GM21717 (cell line): ENCODE results near the gene CKLF.
"Not testable (repeated sequence)": the region's sequence is repeated elsewhere in the genome, so short reads cannot be mapped to it uniquely, and the experiment has no call there.

Experiments used
- ATAC-seq: cut with Tn5 transposase; IDR thresholded peaks from one replicate; pipeline ENCODE4 v1.9.1; 2021; ENCODE audit warnings: mild to moderate bottlenecking, moderate library complexity; ENCODE audit not compliant: unreplicated experiment

CKLF gene

DNA sequence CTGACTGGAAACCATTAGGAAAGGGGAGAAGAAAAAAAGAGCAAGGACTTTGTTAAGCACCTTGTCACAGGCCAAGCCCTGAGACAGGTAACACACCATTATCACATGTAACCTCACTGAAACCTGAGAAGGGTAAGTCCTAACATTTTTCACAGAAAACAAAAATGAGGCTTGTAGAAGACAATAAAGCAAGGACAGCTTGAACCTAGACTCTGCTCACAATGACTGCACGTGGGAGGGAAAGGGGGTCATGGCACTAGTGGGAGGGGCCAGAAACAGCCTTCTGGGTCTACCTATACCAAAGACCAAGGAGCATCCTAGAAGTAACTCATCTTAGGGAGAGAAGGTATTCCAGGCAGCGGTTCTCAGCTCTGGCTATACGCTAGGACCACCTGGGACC, 10.0 kb upstream of the CKLF start:
- ATAC-seq: no peak

DNA sequence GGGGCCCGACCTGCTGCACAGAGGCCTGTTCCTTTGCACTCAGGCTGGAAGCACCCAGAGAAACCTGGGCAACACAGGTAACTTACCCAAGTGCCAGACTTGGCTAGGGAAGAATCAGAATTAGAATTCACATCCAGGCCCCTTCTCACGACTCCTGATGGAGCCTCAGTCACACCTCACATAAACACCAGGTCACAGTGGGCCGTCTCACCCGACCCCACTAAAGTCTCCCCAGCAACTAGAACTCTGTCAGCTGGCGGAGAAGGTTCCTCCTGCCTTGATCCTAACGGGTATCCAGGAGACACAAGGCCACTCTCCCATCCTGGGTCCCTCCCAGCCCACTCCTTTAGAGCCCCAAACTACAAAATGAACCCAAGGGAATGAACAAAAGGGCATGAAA, 8.8 kb upstream of the CKLF start:
- ATAC-seq: no peak

DNA sequence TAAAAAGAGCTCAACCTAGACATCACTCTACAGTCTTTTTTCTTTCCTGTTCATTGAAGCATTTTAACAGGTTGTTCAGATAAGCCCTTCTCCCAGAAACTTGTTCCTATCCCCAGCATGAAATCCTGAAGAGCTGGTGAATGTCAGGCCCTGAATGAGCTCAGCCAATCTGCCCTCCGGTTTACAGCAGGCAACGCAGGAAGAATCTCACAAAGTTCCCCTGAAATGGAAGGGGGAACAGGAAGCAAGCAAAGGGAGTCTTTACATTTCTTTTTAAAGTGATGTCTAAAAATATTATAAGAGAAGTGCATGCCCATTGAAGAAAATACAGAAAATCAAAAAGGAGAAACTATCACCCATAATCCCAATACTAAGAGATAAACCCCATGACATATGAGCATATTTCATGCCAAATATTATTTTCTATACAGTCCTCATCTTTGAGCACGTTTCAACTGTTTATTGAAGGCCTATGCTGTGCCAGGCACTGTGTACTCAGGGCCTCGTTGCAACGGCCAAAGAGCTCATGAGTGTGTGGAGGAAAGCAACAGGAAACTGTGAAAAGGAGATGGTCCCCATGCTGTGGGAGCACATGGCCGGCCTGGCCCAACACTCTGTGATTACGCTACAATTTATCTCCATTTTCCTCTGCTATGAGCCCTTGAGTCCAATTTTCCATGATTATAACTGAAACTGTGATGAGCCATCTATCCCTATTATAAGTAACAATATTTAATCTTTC, 8.2 kb upstream of the CKLF start:
- ATAC-seq: no peak

DNA sequence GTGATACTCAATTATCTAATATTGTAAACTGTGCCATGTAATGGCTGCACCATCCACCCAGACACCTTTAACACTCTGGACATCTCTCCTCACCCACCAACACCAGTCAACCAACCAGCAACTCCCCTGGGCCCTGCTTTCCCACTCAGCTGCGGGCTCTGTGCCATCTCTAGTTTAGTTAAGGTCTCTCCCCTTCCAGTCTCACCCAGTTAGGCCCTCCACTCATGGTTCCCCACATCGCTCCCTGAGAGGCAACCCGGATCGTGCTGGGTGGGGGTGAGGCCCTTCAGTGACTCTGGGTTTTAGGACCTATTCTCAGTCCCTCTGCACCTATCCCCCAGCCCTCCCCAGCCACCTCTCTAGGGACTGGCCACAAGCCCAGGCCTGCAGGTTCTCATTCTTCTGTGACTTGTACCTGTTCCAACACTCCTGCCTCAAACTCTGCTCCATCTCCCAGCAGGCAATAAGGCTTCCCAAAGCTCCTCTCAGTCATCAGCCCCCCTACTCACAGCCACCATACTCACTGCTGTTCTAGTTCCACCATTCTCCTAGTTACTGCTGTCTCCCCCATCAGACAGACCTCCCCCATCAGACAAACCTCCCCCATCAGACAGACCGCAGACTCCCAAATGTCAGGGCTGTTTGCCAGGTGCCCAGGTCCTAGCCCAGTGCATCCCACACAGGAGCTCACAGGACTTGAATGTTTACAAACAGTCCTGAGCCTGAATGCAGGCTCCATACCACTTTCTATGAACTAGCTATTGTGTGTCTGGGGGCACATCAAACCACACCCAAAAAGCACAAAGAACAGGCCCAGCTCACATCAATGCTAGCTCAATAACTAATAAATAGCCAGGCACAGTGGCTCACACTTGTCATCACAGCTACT, 5.0 kb upstream of the CKLF start:
- no peak for ATAC-seq

DNA sequence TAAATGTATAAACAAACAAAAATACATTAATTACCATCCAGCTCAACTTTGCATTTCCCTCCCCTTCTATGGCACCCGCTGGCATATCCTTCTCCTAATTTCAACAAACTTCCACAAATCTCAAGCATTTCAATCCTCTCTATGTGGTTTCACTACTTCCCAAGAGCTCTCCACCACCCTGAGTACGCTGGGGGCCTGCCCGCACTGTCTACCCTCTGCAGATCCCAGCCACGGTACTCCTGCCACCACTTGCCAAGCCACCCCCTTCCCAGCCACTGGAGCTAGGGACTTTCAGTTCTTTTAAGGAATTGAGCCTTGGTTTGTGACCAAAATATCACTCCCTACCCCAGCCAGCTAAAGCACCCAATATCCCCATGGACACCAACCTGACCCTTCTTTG, 4.3 kb upstream of the CKLF start:
- no peak for ATAC-seq

DNA sequence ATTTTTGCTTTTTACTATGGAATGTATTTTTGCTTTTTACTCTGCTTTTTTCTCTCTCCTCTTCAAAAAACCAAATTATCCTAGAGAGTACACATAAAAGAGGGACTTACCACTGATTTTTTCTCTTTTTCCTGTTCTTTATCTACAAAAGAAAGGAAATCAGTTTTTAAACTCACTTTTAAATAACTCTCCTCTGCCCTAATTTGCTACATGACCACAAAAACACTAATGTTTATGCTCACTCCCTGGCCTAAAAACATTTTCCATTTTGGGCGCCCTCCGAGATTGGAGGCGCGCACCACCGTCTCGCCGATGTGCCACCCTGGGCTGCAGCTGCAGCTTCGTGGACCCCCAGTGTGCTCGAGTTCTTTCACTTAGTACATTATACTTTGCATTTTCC, 3.5 kb upstream of the CKLF start:
- ATAC-seq: no peak

DNA sequence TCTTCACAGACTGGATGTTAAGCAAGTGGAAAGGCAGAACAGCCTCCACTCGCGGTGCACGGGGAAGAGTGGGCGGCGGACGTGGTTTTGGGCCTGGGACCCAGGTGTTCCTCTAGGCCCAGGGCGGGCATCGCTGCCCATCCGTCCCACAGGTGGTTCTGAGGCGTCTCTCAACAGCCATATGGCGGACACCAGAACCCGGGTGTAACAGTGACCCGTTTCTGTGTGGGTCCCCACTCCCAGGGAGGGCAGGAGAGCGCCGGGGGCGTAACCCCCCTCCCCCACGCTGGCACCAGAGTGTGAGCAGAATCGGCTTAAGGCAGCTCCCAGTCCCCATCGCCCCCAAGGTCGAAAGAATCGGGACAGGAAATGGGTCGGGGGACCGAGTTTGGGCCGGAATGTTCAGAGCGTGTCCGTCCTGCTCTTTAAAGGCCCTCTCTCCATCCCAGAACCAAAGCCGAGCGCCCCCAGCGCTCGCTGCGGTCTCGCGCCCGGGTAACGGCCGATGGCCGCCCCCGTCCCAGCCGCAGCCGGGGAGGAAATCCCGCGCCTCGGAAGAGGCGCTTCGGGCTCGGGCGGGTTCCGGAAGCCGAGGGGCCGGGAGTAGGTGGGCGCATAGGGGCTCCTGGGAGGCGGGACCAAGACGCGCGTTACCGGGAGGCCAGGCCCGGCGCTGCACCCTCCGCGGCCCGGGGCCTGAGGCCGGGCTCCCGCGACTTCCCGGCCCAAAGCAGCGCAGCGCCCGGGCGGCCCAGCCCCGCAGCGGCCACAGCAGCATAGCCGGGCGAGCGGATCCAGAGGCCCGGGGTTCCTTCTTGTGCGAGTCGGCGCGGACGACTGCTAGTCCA, 2.9 kb upstream of the CKLF start, which contains the start of gene TK2:
TK2 (minus strand) TSS at position 839 of the 848 bp plus-strand sequence; CDS start at position 778, 61 bp downstream.
- ATAC-seq: no peak

DNA sequence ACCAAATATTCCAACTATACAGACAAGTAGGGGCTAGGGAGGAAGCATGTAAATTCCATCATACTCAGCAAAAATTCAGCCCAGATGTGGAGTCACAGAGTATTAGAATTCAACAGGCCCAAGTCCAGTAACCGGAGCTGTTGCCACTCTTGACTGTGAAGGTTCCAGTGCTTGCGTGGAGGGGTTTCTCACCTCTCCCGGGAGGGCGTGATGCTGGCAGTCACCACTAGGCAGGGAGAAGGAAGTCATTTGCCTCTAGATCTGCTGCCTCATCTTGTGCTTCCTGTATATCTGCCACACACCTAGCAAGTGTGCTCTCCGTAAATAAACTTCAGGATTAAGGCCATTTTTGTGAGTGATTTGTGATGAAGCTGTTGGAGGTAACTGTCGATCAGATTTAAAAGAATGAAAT, 1.0 kb upstream of the CKLF start:
- no peak for ATAC-seq

DNA sequence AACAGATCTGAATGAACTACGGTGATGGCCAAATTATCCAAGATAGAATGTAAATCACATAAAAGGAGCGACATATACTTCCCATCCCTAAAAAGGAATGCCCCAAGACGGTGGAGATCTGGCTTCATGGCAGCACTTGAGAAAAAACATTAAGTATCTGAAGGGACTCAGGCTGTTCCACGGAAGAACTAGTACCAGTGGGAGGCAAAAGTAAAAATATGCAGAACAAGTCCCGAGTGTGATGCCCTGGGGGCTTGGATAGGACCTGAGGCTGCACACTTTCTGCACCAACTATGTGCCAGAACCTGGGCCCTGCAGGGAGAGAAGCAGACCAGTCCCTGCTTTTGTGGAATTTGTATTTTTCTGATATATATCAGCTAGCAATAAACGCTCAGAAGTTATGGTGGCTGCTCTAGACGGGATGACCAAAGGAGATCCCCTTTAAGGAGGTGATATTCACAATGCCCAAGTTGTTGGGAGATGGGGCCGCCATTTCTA, 539 bp upstream of the CKLF start:
- ATAC-seq: peak; percentile 13

DNA sequence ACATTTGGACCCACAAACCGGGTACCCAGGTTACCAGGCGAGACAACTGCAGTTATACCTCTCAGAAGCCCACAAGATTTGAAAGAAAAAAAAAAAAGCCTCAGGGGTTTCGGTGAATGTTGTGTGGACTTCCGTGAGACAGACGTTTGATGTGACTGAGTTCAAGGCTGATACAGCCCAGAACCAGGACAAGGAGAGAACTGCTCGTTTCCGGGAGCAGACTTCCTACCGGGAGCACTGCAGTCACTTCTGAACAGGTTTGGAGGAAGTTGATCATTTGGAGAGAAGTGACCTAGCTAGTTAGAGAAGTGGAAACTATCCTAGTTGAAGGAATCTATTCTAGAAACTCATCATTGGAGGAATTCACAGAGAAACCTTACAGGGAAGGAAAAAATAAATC, 847 bp downstream of the CKLF start:
- ATAC-seq: no peak

DNA sequence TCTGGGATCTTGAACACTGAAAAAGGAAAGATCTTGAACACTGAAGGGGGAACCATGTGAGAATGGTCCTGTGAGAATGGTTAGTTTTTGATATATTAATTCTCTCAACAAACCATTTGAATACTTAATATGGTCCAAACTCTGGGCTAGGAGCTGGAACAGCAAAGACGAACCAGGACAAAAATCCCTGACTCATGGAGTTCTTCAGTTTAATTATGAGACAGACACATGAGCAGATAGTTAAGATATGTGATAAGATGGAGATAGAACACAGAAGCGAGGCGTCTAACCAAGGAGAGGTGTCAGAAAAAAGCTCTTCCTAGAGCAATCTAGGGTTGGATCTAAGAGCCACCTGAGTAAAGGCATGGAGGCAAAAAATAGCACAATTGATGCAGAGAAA, 1.6 kb downstream of the CKLF start:
- no peak for ATAC-seq

DNA sequence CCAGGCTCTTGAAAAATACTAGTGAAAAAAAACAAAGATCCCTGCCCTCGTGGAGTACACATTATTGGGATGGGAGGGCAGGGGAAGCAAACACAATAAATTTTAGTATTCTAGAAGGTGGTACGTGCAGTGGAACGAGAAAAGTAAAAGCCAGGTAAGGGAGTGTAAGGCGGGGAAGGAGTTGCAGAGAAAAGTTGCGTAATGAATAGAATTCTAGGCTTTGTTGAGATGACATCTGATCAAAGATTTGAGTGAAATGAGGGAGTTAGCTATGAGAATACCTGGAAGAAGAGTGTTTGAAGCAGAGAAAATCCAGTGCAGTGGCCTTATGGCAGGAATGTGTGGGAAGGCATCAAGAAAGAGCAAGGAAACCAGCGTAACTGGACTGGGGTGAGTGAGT, 2.1 kb downstream of the CKLF start:
- no peak for ATAC-seq

DNA sequence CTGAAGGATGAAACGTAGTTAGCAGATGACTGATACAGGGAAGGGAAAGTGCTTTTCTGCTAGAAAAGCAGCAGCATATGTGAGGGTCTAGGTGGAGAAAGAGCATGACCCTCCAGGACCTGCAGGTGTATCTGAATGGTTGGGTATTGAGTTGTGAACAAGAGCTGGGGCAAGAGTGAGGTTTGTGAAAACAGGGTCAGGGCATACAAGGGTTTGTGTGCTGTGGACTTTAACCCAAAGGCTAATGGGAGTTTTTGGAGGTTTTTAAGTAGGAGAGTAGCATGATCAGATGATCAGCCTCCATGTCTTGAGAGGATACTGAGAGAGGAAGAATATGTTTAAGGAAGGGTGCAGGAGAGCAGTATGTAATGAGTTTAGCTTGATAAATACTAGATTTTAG, 7.7 kb downstream of the CKLF start:
- ATAC-seq: no peak

DNA sequence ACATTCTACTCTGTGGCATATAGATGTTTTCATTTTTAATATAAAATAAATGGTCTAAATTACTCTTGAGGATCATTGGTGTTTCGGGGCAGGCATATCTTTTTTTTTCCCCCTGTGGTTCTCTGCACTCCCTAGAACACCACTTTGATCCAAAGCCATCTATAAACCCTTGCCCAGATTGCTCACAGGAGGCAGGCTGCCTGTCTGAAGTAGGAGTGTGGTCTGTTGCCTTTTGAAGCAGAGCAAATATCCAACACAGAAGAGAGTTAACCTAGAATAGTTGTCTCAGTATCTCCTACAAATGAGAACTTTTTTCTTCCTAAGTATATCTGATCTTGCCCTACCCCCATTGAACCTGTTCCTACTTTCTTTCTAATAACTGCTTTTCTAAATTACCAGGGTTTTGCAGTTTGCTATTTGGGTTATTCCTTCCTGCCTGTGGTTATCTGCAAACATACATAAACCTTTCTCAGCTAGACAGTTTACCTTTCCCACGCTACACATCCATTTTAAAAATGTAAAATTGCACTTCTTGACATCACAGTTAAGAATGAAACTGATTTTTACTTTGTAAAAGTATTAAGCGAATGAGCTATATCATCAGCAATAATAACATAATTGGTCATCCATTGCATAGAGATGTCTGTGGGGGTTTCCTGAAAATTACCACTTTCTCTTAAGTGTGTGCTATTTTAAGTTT, 9.2 kb downstream of the CKLF start:
- ATAC-seq: no peak

DNA sequence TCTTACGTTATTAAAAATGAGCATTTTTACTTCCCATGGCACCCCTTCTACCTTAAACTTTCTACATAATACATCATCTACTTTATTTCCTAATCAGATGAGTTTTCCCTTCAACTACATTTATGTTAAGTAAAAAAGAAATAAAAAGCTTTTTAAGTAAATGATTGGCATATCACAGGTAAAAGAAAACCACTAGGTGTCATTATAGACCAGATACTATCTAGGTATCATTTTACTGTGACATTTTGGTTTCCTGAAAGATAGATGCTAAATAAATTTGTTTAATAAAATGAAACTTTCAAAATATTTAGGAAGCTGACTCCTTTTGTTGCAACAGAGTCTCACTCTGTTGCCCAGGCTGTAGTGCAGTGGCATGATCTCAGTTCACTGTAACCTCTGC, 10.0 kb downstream of the CKLF start:
- no peak for ATAC-seq

DNA sequence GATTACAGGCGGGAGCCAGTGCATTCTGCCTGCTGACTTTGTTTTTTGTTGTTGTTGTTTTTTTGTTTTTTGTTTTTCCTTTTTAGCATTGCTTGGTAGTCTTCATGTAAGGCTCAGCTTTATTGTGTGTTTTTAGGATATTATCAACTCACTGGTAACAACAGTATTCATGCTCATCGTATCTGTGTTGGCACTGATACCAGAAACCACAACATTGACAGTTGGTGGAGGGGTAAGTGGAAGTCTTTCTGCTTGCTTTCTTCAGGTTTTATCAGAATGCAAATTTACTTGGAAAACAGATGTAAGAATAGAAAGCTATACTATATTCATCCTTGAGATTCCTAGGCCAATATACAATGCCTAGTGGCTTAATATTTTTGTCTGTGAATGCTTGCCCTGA, 10.6 kb downstream of the CKLF start:
- ATAC-seq: no peak

DNA sequence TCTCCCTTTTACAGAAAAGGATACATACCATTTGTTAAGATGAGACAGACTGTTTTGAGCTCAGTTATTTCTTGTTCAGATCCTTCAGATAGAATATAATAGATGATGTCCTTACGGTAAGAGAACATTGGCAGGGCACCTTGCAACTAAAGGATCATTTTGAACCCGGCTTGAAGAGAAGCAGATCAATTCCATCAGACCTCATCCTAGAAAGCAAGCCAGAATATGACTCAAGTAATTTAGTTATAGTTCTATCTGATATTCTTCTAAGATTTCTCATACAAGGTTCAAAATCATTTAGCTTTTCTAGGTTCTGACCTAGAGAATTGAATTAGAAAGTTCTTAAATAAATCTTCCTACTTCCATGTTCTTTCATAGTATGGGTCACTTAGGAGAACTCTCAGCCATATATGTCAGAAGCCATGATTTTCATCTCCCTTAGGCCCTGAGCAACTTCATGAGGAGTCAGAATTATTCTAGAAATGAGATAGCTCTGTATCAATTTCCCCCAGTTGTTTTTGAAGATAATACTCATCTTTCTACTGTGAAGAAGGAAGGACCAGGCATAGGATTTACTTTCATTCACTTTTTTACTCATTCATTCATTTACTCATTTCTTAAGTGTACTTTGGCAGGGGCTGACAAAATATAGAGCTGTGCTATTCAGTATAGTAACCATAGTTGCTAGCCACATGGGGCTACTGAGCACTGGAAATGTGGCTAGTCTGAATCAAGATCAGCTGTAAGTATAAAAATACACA, 11.4 kb downstream of the CKLF start:
- no peak for ATAC-seq

DNA sequence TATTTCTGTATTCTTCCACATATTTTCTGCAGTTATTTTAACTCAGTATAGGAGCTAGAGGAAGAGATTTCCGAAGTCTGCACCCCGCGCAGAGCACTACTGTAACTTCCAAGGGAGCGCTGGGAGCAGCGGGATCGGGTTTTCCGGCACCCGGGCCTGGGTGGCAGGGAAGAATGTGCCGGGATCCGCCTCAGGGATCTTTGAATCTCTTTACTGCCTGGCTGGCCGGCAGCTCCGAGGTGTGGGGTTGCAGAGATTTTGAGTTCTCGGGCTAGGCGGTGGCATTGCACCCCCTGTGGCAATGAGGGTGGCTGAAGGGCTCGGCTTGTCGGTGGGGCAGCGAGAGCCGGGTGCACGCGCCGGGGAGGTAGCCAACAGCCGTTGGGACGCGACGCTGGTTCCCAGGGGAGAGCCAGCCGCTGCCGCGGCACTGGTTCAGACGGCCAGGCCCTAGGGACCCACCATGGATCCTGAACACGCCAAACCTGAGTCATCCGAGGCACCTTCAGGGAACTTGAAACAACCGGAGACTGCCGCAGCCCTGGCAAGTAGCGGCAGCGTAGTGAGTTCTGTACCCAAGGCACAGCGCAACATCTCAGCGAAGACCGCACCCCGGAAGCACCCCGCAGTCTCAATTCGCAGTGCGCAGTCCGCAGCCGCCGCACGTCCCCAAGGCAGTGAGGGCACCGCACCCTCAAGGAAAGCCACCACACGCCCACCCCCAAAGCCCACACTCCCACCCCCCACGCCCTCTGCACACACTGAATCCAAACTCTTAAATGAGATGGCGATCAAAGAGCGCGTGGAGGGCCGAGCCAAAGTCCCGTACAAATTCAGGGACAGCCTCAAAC, 13.9 kb downstream of the CKLF start, which contains the start of gene CMTM1:
CMTM1 (plus strand) TSS at position 389 of the 851 bp plus-strand sequence; CDS start at position 464, 75 bp downstream.
- ATAC-seq: no peak

DNA sequence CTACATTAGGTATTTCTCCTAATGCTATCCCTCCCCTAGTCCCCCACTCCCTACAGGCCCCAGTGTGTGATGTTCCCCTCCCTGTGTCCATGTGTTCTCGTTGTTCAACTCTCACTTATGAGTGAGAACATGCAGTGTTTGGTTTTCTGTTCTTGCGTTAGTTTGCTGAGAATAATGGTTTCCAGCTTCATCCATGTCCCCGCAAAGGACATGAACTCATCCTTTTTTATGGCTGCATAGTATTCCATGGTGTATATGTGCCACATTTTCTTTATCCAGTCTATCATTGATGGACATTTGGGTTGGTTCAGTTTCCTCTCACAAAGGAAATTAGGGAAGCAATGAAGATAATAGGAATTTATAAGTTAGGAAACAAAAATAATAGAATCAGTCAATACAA, 14.9 kb downstream of the CKLF start:
- not testable (repeated sequence) for ATAC-seq
